ENCODE results near the gene CACNA2D1. TPM values are rescaled to one million over a fixed set of nuclear protein-coding genes. Genes with fewer than 3 reads are reported as not detected.

Gene CACNA2D1
- total RNA-seq, 1 experiment from 2014 or later: 9.8 TPM

DNA sequence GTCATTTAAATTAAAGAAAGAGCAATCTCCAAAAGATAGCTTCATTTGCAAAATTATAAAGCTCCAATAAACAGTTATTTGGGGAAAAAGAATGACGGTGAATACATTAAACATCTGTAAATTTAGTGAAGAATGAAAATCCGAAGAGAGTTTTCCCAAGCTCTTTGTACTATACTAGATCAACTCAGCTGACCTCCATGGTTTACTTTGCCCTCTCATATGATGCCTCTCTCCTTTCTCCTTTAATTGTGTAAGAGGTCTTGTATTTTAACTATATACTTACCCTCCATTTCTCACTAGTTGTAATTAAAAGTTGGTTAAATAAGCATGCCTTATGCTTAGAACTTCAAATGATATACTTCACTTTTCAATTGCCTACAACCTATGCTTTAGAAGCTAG, 125.8 kb downstream of the CACNA2D1 start:
- Histone ChIP-seq H3K9me3 (ENCODE audit: control insufficient read depth, insufficient read depth, low read depth, low read length) (no peaks in the 10 kb centered on the region), H3K27ac (ENCODE audit: low read length) (no peak overlapping the region), H3K27me3 (ENCODE audit: control insufficient read depth, insufficient read depth, low read length) (no peaks in the 10 kb centered on the region), H3K4me1 (ENCODE audit: control insufficient read depth, insufficient read depth, low read length) (no peaks in the 10 kb centered on the region), H3K36me3 (ENCODE audit: control insufficient read depth, insufficient read depth, low read length) (no peaks in the 10 kb centered on the region), H3K4me3 (ENCODE audit: low read depth in 2 of 2, low read length in 2 of 2) (no peak overlapping the region)
- TF ChIP-seq TCF7L2 (IDR thresholded peaks at IDR 0.05; ENCODE audit: low read depth, low read length) (no peak), SIN3A (IDR thresholded peaks at IDR 0.05; ENCODE audit: borderline replicate concordance, insufficient read depth, low read depth, low read length) (no peak), REST (IDR thresholded peaks at IDR 0.05; ENCODE audit: insufficient read depth in 1 of 2, low read depth in 2 of 2, low read length in 1 of 2) (no peak), POLR2AphosphoS5 (IDR thresholded peaks at IDR 0.05; ENCODE audit: low read depth, low read length) (no peak)
- TF ChIP-seq, protein P1, sequence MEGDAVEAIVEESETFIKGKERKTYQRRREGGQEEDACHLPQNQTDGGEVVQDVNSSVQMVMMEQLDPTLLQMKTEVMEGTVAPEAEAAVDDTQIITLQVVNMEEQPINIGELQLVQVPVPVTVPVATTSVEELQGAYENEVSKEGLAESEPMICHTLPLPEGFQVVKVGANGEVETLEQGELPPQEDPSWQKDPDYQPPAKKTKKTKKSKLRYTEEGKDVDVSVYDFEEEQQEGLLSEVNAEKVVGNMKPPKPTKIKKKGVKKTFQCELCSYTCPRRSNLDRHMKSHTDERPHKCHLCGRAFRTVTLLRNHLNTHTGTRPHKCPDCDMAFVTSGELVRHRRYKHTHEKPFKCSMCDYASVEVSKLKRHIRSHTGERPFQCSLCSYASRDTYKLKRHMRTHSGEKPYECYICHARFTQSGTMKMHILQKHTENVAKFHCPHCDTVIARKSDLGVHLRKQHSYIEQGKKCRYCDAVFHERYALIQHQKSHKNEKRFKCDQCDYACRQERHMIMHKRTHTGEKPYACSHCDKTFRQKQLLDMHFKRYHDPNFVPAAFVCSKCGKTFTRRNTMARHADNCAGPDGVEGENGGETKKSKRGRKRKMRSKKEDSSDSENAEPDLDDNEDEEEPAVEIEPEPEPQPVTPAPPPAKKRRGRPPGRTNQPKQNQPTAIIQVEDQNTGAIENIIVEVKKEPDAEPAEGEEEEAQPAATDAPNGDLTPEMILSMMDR (IDR thresholded peaks at IDR 0.05): no peak
- DNase-seq (ENCODE audit: low read depth, low spot score) (no peak), ATAC-seq (no peak)
- in situ Hi-C loops (cut with HindIII; ENCODE audit: low pct_unique_long_range_greater_than_20kb, low sequenced_read_pairs): no loop called here
- intact Hi-C loops (cut with micrococcal nuclease; ENCODE audit: unreplicated experiment): no loop called here
- BruUV-seq (replicated peaks): no TSS peak
- ChIA-PET CTCF (interaction anchor here (0.6 kb wide), 2 partner anchors 22 to 230 kb away, joined by 3 to 5 read pairs; no protein-coding TSS in a partner anchor), POLR2A (no interaction called here)

DNA sequence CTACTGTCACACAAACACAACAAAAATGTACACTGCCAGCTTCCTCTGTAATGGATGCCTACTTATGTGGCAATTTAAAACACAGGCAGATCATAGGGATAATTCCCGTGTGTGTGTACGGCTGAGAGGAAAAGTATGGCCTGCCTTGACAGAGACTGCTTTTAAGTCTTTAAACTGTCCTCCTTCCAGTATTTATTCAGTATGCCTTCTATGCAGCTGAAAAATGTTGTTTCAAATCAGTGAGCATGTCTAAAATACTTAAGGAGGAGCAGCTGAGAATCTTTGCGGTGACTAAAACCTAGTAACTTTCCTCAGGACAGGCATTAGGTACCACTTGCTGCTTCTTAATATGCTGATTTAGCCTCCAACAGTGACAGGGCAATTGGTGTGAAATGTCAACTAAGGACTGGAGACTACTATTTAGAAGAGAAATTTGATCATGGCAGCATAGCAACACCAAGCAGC, 126.3 kb downstream of the CACNA2D1 start:
- CTCF ChIA-PET: interaction anchor here (0.6 kb wide), 1 partner anchor 230 kb away, joined by 3 read pairs; no protein-coding TSS in a partner anchor
- in situ Hi-C loops (cut with HindIII; ENCODE audit: low pct_unique_long_range_greater_than_20kb, low sequenced_read_pairs) (no loop called here), intact Hi-C loops (cut with micrococcal nuclease; ENCODE audit: unreplicated experiment) (no loop called here)
- no peak for ATAC-seq
- no peak for DNase-seq (ENCODE audit: low read depth, low spot score)
- no peaks in the 10 kb centered on the region for H3K9me3 ChIP-seq (ENCODE audit: control insufficient read depth, insufficient read depth, low read depth, low read length)
- H3K27me3 ChIP-seq (ENCODE audit: control insufficient read depth, insufficient read depth, low read length): no peaks in the 10 kb centered on the region
- no peak overlapping the region for H3K27ac ChIP-seq (ENCODE audit: low read length)
- BruUV-seq (replicated peaks): no TSS peak
- no peaks in the 10 kb centered on the region for H3K4me1 ChIP-seq (ENCODE audit: control insufficient read depth, insufficient read depth, low read length)
- POLR2A ChIA-PET: no interaction called here
- H3K36me3 ChIP-seq (ENCODE audit: control insufficient read depth, insufficient read depth, low read length): no peaks in the 10 kb centered on the region
- no peak overlapping the region for H3K4me3 ChIP-seq (ENCODE audit: low read depth in 2 of 2, low read length in 2 of 2)
- no peak for TF ChIP-seq POLR2AphosphoS5 (IDR thresholded peaks at IDR 0.05; ENCODE audit: low read depth, low read length)

- H3K36me3 ChIP-seq (ENCODE audit: control insufficient read depth, insufficient read depth, low read length): no peaks in the 10 kb centered on the region
- TF ChIP-seq POLR2AphosphoS5 (IDR thresholded peaks at IDR 0.05; ENCODE audit: low read depth, low read length) (no peak), TCF7L2 (IDR thresholded peaks at IDR 0.05; ENCODE audit: low read depth, low read length) (no peak), SIN3A (IDR thresholded peaks at IDR 0.05; ENCODE audit: borderline replicate concordance, insufficient read depth, low read depth, low read length) (no peak), REST (IDR thresholded peaks at IDR 0.05; ENCODE audit: insufficient read depth in 1 of 2, low read depth in 2 of 2, low read length in 1 of 2) (no peak)
- TF ChIP-seq, protein P1 (IDR thresholded peaks at IDR 0.05): no peak
- ATAC-seq (no peak), DNase-seq (ENCODE audit: low read depth, low spot score) (no peak)
- POLR2A ChIA-PET: no interaction called here
- H3K4me1 ChIP-seq (ENCODE audit: control insufficient read depth, insufficient read depth, low read length): no peaks in the 10 kb centered on the region
- intact Hi-C loops (cut with micrococcal nuclease; ENCODE audit: unreplicated experiment) (no loop called here), in situ Hi-C loops (cut with HindIII; ENCODE audit: low pct_unique_long_range_greater_than_20kb, low sequenced_read_pairs) (no loop called here)
- H3K4me3 ChIP-seq (ENCODE audit: low read depth in 2 of 2, low read length in 2 of 2): no peak overlapping the region
- no peak overlapping the region for H3K27ac ChIP-seq (ENCODE audit: low read length)
- no TSS peak for BruUV-seq (replicated peaks)
- H3K9me3 ChIP-seq (ENCODE audit: control insufficient read depth, insufficient read depth, low read depth, low read length): no peaks in the 10 kb centered on the region
- no peaks in the 10 kb centered on the region for H3K27me3 ChIP-seq (ENCODE audit: control insufficient read depth, insufficient read depth, low read length)
- CTCF ChIA-PET: no interaction called here
Measured at GRCh38 chr7:82313269-82313668, 130.3 kb downstream of the CACNA2D1 start.
